COLO668 (cell line): ENCODE measurements around the gene CPT2.

Source experiments
- DNase-seq: peaks from one replicate; lab custom pipeline; 2025; ENCODE audit not compliant: unreplicated experiment; lab: John Stamatoyannopoulos, UW

CPT2 gene

DNA sequence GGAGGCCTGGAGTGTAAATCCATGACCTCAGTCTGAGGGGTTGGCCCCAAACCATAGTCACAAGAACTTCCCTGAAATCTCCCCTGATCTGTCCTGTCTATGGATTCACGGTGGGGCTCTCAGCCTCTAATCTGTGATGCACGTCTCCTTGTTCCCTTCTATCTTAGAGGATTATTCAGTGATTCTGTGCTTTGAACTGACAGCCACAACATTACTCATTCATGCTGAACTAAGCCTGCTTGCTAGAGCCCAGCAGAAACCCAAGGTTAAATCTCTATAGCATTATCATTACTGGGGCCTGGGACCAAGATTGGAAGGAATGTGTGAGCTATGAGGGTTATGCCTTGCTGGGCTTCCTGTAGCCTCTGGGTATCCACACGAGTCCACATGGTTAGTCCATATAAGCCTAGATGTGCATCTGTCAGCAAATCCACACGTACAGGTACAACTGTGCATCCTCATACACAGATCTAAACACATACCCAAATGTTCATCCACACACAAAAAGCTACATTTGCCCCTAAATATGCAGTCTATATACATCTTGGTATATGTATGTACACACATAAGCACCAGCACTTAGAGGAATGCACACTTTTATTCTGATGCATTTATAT lies 64.1 kb downstream of the CPT2 start:
- no peak for DNase-seq

DNA sequence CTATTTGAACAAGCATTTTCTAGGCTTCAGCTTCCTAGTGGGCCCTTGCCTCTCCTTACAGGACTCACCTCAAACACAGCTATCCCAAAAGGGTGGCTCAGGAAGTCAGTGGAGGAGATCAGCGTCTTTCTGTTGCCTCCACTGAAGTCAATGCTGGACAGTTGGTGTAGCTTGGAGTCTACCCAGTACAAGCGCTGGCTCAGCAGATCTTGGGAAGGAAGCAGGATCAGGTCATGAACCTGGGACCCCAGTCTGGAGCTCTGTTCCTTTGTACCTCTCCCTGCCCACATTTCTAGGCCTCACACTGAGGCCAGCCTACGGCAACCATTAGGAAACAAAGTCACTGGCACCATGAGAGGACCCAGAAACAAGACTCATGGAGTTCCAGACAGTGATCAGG lies 65.4 kb downstream of the CPT2 start:
- DNase-seq = no peak
